ENCODE measurements around the gene SLC29A3.

DNA sequence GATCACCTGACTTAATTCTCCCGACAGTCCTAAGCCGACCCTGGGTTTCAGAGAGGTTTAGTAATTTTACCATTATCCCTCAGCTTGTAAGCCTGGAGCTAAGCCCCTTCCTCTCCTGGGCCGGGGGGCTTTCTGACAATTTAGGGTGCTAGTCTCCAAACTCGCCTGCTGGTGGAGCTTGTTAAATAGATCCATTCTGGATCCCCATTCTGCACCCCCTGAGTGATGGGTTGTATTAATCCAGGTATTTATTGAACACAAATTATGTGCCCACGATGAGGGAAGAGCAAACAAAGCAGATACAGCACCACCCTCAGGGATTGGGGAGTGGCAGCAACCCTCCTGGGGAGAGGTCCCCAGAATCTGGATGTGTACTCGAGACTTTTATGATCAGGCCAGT is 1.3 kb upstream of the SLC29A3 start:
- TF ChIP-seq POLR2AphosphoS5 (IDR thresholded peaks at IDR 0.05; ENCODE audit: low read depth, low read length), result no peak
- no peak for TF ChIP-seq POLR2A (IDR thresholded peaks at IDR 0.05; ENCODE audit: low read depth, low read length)
- no peak for TF ChIP-seq POU2F2 (IDR thresholded peaks at IDR 0.05; ENCODE audit: low read depth, low read length)
- TF ChIP-seq TAF1 (IDR thresholded peaks at IDR 0.05; ENCODE audit: low read depth, low read length), result no peak

Data from GM12891 (cell line).